Astrocyte (in vitro differentiated cells and primary cell): ENCODE measurements around the gene CFI.

Source experiments
- CTCF ChIP-seq: IDR thresholded peaks from 2 replicates; pipeline ENCODE4 v1.5.1; 2011; ENCODE audit warnings: low read depth, mild to moderate bottlenecking, inconsistent platforms, low read length, moderate library complexity; ENCODE audit not compliant: insufficient read depth
- EZH2 ChIP-seq: IDR thresholded peaks from 2 replicates; pipeline ENCODE4 v1.6.1; 2012; ENCODE audit warnings: mild to moderate bottlenecking, low read length, inconsistent platforms; ENCODE audit not compliant: insufficient read depth

GRCh38 chr4:109836985-109837384 lies 35.2 kb upstream of the CFI start:
- TF ChIP-seq CTCF (no peak), EZH2 (no peak)
